Fibroblast of pulmonary artery (primary cell): Measurements from ENCODE around the gene MYRIP.

Experiments used
- DNase-seq: peaks from one replicate; pipeline ENCODE4 v3.0.0-alpha.2; 2010; ENCODE audit warnings: low read depth
- H3K4me3 ChIP-seq: replicated peaks from 2 replicates; pipeline ENCODE4 v1.5.1; 2011; ENCODE audit warnings: low read depth, mild to moderate bottlenecking, control low read depth, low read length, moderate library complexity
- TF ChIP-seq, protein P1 (sequence below): IDR thresholded peaks from 2 replicates; pipeline ENCODE4 v1.5.1; 2011; ENCODE audit warnings: mild to moderate bottlenecking, control low read depth, low read length, inconsistent platforms; ENCODE audit errors: missing control alignments

Gene MYRIP

DNA sequence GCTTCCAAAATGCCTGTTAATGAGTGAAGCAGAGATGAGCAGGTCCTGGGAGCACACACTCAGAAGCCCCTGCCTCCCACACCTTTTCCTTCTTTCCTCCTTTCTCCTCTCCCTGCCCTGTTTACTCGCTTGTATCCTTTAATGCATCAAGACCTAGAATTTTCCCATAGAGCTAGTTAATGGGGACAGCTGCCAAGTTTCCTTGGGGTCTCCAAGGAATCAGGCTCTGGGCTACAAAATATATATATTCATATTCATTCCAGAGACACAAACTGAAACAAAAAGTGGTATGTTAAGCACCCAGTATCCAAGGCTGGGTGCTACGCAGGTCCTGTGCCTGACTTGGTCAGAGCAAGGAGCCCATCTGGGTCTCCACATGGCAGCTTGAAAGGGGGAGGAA is 235.6 kb downstream of the MYRIP start:
- DNase-seq: no peak
- TF ChIP-seq, protein P1, sequence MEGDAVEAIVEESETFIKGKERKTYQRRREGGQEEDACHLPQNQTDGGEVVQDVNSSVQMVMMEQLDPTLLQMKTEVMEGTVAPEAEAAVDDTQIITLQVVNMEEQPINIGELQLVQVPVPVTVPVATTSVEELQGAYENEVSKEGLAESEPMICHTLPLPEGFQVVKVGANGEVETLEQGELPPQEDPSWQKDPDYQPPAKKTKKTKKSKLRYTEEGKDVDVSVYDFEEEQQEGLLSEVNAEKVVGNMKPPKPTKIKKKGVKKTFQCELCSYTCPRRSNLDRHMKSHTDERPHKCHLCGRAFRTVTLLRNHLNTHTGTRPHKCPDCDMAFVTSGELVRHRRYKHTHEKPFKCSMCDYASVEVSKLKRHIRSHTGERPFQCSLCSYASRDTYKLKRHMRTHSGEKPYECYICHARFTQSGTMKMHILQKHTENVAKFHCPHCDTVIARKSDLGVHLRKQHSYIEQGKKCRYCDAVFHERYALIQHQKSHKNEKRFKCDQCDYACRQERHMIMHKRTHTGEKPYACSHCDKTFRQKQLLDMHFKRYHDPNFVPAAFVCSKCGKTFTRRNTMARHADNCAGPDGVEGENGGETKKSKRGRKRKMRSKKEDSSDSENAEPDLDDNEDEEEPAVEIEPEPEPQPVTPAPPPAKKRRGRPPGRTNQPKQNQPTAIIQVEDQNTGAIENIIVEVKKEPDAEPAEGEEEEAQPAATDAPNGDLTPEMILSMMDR: no peak

DNA sequence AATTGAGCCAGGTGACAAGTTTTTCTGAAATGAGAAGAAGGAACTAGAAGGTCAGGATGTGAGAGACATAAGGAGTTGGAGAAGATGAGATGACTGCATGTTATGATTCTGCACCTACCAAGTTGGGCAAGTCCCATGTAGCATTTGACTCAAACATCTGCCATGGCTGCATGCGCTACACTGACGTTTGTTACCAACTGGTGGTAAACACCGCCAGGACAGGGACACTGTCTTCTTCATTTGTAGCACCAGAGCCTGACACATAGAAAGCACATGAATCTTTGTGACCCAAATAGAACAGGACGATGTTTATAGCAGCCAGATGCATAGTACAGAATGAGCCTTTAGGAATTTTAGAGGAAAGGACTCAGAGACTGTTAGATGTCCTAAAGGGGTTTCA is 236.7 kb downstream of the MYRIP start:
- DNase-seq: no peak
- TF ChIP-seq, protein P1: no peak
- H3K4me3 ChIP-seq: no peak overlapping the region

More for the DNA sequence above, 235.6 kb downstream of the MYRIP start:
- H3K4me3 ChIP-seq: no peak overlapping the region

DNA sequence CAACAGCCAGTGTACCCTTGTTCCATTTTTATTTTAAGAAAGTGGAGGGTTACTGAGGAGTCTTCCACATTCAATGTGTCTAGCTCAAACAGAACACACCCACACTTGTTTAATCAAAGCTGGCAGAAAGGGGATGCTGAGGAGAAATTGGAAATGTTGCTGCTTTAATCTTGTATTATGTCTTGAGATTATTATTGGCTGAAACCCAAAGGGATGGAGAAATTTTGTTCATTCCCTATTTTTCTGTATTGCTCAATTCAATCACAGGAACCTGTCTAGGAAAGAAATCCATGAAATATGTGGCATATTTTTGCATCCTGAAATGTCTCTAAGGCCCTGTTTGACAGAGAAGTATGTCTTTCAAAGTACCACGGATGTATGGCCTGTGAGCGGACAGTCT is 238.0 kb downstream of the MYRIP start:
- TF ChIP-seq, protein P1: no peak
- no peak overlapping the region for H3K4me3 ChIP-seq
- peak; percentile 47 for DNase-seq

DNA sequence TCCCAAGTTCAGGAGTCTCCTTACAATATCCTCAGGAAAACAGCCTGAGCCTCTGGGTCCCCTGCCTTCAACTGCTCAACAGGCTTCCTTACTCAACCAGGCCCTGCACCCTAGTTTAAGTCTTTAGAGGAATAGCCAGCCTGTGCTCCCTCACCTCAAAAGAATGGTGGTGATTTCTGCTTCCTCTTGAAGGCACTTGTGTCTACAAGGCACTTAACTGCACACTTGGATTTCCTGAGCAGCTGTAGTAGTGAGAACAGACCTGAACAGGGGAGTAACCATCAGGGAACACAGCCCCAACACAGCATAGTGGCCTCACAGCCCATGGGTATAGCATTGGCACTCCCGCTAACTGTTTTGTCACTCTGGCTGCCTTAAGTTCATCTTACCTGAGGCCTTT is 244.3 kb downstream of the MYRIP start:
- TF ChIP-seq, protein P1: no peak
- no peak for DNase-seq

DNA sequence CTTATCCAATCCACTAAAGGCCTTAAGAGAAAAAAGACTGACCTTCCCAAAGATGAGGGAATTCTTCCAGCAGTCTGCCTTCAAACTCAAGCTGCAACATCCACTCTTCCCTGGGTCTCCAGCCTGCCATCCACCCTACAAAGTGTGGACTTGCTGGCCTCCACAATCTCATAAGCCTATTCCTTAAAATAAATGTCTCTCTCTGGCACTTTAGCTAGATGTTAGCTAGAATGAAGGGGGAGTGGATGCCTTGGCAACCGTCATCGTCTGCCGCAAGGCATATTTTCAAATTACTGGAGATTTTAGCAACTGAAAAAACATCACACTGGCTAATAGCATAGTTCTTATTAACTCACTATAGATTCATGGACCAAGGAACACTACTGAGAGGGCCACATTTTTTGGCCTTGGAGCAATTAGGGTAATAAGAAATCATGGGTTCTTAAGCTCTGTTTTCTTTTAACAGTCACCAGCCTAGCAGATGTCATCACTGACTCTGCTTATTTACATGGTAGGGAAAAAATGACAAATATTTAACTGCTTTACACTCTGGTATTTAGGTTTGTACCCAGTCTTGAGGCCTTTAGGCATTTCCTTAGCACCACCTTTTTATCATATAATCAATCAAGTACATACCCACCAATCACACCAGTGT is 245.3 kb downstream of the MYRIP start:
- TF ChIP-seq, protein P1: no peak
- H3K4me3 ChIP-seq: no peak overlapping the region
- DNase-seq: peak; percentile 19

More for the DNA sequence above, 244.3 kb downstream of the MYRIP start:
- H3K4me3 ChIP-seq: no peak overlapping the region

DNA sequence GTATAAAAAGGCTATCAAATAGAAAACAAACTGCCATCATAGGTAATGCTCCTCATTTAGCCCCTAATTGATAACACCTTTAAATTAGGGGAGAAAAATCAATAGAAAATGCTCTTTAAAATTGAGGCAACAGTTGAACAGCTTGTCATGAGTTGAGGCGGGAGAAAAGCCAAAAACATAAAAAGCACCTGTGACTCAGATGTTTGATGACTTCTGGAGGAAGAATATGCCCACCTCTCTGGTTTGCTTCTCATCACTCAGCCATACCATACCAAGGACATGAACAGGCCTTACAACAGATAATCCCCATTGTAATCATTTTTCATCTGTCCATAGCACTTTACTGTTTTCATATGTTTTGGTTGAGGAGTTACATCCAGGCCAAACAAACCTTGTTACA is 246.0 kb downstream of the MYRIP start:
- TF ChIP-seq, protein P1: no peak
- no peak overlapping the region for H3K4me3 ChIP-seq
- no peak for DNase-seq

DNA sequence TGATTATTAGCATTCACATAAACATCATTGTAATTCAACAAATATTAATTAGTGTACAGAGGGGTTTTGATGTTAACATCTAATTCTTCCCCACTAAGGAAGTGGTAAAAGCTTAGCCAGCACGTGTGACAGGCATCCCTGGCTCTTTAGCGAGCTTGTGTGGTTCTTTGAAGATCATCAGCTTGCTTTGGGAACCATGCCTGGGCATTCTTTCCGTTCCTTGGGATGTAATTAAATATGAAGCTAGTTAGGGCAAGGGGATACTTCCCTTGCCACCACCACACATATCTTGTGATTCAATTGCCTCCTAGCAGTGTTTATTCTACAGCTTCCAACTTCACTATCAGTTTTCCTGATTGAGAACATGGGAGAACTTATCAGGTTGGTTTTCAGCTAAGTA is 246.5 kb downstream of the MYRIP start:
- DNase-seq: no peak
- H3K4me3 ChIP-seq: no peak overlapping the region
- TF ChIP-seq, protein P1: no peak
